Esophagus muscularis mucosa (tissue), 4 donors: ENCODE data around the gene SHLD1. TPM values are rescaled to one million over a fixed set of nuclear protein-coding genes. Genes with fewer than 3 reads are reported as not detected.

ENCODE experiments used
- DNase-seq: peaks from one replicate; pipeline ENCODE4 v3.0.0-alpha.2; 2017; ENCODE audit errors: extremely low spot score
- H3K27ac ChIP-seq, 4 donors: fragments of 200-600 bp; sonication (generic); replicated peaks in 1 of 4; 1 replicate in 3 of 4; 2 replicates in 1 of 4; pipeline ENCODE4 v1.5.1; 2016 to 2019; ENCODE audit warnings: mild to moderate bottlenecking in 1 of 4
- H3K27me3 ChIP-seq, 4 donors: fragments of 200-600 bp; sonication (generic); one replicate each; pipeline versions ENCODE4 v1.5.1 to v1.6.0; 2016 to 2019
- H3K36me3 ChIP-seq, 4 donors: fragments of 200-600 bp; sonication (generic); one replicate each; pipeline ENCODE4 v1.5.1; 2016 to 2019
- H3K4me1 ChIP-seq, 4 donors: fragments of 200-600 bp; sonication (generic); one replicate each; pipeline ENCODE4 v1.5.1; 2016 to 2019
- H3K4me3 ChIP-seq, 4 donors: fragments of 200-600 bp; sonication (generic); 1 replicate in 2 of 4; 2 replicates in 2 of 4; pipeline ENCODE4 v1.5.1; 2016 to 2019; ENCODE audit warnings: mild to moderate bottlenecking in 4 of 4, moderate library complexity in 1 of 4
- H3K9me3 ChIP-seq, 4 donors: fragments of 200-600 bp; sonication (generic); 1 replicate in 3 of 4; 2 replicates in 1 of 4; pipeline ENCODE4 v1.5.1; 2016 to 2019
- EP300 ChIP-seq: sonication (generic); formaldehyde crosslinking; IDR thresholded peaks from one replicate; pipeline ENCODE4 v1.6.1; 2017; ENCODE audit warnings: antibody characterized with exemption
- POLR2A ChIP-seq: fragments of 450-650 bp; IDR thresholded peaks from one replicate; pipeline ENCODE4 v1.6.1; 2017; ENCODE audit warnings: antibody characterized with exemption, moderate library complexity, mild to moderate bottlenecking, low read depth
- POLR2AphosphoS5 ChIP-seq, 2 donors: sonication (generic); formaldehyde crosslinking; IDR thresholded peaks; one replicate each; pipeline ENCODE4 v1.6.1; 2017; ENCODE audit warnings: antibody characterized with exemption in 2 of 2
- WGBS: methylation state at CpG from one replicate; pipeline ENCODE4 v1.1.5; 2018; 5-methylcytosine and 5-hydroxymethylcytosine counted together
- intact Hi-C: fragments of 100-400 bp; cut with DNase I; formaldehyde crosslinking; loops from one replicate; pipeline ENCODE4 v1.15.1; 2023
- small RNA-seq, 3 donors: library from RNA; depleted of rRNA; stranded (forward); fragments of <200 nt; gene quantifications; one replicate each; pipeline ENCODE3, GENCODE V24; 2016
- total RNA-seq, 4 donors: library from RNA; depleted of rRNA; stranded (reverse); fragments of >200 nt; gene quantifications; one replicate each; pipeline versions ENCODE4 v1.1.0 to v1.2.1, GENCODE V29; 2016
- TF ChIP-seq, protein P1 (sequence below), 3 experiments: fragments of 200-600 bp in 2 of 3; fragments of 450-650 bp in 1 of 3; sonication (generic) in 2 of 3; IDR thresholded peaks; one replicate each; pipeline ENCODE4 v1.5.1; 2017 to 2019; ENCODE audit warnings: antibody characterized with exemption in 3 of 3, mild to moderate bottlenecking in 2 of 3, moderate library complexity in 1 of 3

Gene SHLD1
- total RNA-seq, 4 donors from 2014 or later, result 1.7 to 4.6 (median 2.6) TPM

DNA sequence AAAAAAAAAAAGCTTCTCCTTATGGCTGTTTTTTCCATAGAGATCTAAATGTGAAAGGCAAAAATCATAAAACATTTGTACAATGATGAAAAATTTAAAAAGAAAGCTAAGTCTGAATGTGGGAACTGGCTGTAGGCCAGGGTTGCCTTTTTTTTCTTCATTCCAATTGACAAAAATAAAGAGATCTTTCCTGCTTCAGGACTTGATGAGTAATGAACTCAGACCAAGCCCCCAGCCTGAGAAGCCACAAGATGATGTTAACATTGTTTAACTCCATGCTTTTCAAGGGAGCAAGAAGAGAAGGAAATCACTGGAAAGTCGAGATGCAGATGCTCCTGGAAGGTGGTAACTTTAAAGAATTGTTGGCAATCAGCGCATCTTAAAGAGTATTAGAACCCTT, 158.8 kb downstream of the SHLD1 start:
- Histone ChIP-seq H3K36me3 (no peaks in the 10 kb centered on the region), H3K27me3 (peaks cover 0 to 50% (median 5%) of the 10 kb centered on the region in 4 donors), H3K4me1 (peaks cover 9 to 11% (median 10%) of the 10 kb centered on the region in 4 donors), H3K9me3 (no peaks in the 10 kb centered on the region), H3K27ac (no peak overlapping the region), H3K4me3 (no peak overlapping the region)
- intact Hi-C loops, result no loop called here
- TF ChIP-seq EP300, result no peak
- no peak for TF ChIP-seq POLR2AphosphoS5 (IDR thresholded peaks at IDR 0.05)
- TF ChIP-seq POLR2A, result no peak
- TF ChIP-seq, protein P1, sequence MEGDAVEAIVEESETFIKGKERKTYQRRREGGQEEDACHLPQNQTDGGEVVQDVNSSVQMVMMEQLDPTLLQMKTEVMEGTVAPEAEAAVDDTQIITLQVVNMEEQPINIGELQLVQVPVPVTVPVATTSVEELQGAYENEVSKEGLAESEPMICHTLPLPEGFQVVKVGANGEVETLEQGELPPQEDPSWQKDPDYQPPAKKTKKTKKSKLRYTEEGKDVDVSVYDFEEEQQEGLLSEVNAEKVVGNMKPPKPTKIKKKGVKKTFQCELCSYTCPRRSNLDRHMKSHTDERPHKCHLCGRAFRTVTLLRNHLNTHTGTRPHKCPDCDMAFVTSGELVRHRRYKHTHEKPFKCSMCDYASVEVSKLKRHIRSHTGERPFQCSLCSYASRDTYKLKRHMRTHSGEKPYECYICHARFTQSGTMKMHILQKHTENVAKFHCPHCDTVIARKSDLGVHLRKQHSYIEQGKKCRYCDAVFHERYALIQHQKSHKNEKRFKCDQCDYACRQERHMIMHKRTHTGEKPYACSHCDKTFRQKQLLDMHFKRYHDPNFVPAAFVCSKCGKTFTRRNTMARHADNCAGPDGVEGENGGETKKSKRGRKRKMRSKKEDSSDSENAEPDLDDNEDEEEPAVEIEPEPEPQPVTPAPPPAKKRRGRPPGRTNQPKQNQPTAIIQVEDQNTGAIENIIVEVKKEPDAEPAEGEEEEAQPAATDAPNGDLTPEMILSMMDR (IDR thresholded peaks at IDR 0.05), result no peak
- DNase-seq, result no peak
- 76% methylated on average over 2 of the region's 2 CpGs for WGBS

DNA sequence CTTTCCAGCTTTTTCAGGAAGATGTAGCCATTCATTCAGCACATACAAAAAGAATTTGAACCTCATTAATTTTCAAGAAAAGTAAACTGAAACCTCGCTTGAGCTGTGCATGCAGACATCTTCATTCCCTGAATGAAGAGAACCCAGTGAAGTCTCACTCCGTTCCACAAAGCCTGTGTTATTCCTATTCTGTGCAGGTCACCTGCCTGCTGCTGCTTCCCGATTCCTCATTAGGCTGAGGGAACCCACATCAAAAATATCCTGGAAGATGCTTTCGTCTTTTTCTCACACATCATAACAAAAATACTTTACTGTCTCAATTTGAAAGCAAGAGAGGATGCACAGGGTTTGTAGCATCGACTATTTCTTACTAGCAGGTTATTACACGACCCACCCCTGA, 160.0 kb downstream of the SHLD1 start:
- H3K36me3 ChIP-seq, result no peaks in the 10 kb centered on the region
- WGBS, result 60% methylated on average over 6 of the region's 6 CpGs
- intact Hi-C loops, result no loop called here
- H3K4me3 ChIP-seq, result no peak overlapping the region
- peaks cover 9 to 11% (median 10%) of the 10 kb centered on the region in 4 donors for H3K4me1 ChIP-seq
- TF ChIP-seq, protein P1 (IDR thresholded peaks at IDR 0.05), result no peak
- TF ChIP-seq EP300 (no peak), POLR2A (no peak), POLR2AphosphoS5 (IDR thresholded peaks at IDR 0.05) (no peak)
- peaks cover 0 to 49% (median 5%) of the 10 kb centered on the region in 4 donors for H3K27me3 ChIP-seq
- DNase-seq, result no peak
- H3K27ac ChIP-seq, result no peak overlapping the region
- H3K9me3 ChIP-seq, result no peaks in the 10 kb centered on the region

DNA sequence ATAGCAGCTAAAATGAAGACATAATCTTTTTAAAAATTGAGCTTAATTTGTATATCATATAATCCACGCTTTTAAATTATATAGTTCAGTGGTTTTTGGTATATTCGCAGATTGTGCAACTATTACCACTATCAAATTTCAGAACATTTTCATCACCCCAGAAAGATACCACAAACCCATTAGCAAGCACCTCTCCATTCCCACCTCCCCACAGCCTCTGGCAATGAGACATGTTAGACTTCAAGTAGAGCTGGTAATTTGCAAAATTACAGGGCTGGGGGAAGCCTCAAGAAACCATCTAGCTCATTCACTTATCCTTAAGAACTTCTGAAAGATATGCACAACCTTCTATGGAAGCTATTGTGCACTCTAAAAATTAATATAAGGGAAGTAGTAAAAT, 163.0 kb downstream of the SHLD1 start:
- DNase-seq, result no peak
- intact Hi-C loops, result no loop called here
- Histone ChIP-seq H3K36me3 (no peaks in the 10 kb centered on the region), H3K4me3 (no peak overlapping the region), H3K9me3 (no peaks in the 10 kb centered on the region), H3K4me1 (peaks cover 9 to 11% (median 10%) of the 10 kb centered on the region in 4 donors), H3K27ac (no peak overlapping the region), H3K27me3 (peaks cover 0 to 55% (median 5%) of the 10 kb centered on the region in 4 donors)
- 91% methylated on average over 2 of the region's 2 CpGs for WGBS
- TF ChIP-seq EP300 (no peak), POLR2A (no peak), POLR2AphosphoS5 (IDR thresholded peaks at IDR 0.05) (no peak)
- TF ChIP-seq, protein P1 (IDR thresholded peaks at IDR 0.05), result no peak

Small RNA genes lying within 50 kb of the gene (small RNA-seq; reads per million reads assigned to genes)
- gene RNU1-55P, result 0 reads per million in 3 donors

Other genes starting within 250 kb of the SHLD1 start
- gene GPCPD1, start 139.4 kb upstream of the SHLD1 start, total RNA-seq, result 10 to 100 TPM; 14.5 to 38.3 (median 20.6) TPM
- gene CHGB, start 161.1 kb downstream of the SHLD1 start, total RNA-seq, result 1 to 10 TPM in 2 of 4 donors, under 1 TPM in 2; 0.29 to 1.6 (median 0.95) TPM
- gene TRMT6, start 200.1 kb downstream of the SHLD1 start, total RNA-seq, result 10 to 100 TPM in 1 of 4 donors, 1 to 10 TPM in 3; 9.2 to 13.4 (median 9.7) TPM
- 1 to 10 TPM; 4.0 to 5.6 (median 4.4) TPM for gene MCM8, start 200.3 kb downstream of the SHLD1 start, total RNA-seq